Measurements from ENCODE around the gene SHROOM4.

Gene SHROOM4

DNA sequence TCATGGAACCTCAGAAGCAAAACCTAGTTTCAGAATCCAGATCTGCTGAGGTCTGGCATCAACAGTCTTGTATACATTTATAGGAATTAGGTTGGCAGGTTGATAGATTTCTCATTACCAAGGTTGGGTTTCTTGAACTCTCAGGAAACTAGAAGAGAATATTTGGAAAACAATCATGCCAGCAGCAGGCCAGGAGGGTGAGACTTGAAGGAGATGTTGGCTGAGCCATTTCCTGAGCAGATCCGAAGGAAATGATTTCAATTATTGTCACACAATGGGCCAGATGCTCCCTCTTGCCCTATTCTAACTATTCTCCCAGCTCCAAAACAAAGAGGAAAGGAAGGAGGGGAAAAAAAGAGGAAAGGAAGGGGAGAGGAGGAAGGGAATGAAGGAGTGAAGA lies 45.2 kb downstream of the SHROOM4 start:
- no peak for DNase-seq (ENCODE audit: extremely low read depth, low read depth)
- TF ChIP-seq, protein P1, sequence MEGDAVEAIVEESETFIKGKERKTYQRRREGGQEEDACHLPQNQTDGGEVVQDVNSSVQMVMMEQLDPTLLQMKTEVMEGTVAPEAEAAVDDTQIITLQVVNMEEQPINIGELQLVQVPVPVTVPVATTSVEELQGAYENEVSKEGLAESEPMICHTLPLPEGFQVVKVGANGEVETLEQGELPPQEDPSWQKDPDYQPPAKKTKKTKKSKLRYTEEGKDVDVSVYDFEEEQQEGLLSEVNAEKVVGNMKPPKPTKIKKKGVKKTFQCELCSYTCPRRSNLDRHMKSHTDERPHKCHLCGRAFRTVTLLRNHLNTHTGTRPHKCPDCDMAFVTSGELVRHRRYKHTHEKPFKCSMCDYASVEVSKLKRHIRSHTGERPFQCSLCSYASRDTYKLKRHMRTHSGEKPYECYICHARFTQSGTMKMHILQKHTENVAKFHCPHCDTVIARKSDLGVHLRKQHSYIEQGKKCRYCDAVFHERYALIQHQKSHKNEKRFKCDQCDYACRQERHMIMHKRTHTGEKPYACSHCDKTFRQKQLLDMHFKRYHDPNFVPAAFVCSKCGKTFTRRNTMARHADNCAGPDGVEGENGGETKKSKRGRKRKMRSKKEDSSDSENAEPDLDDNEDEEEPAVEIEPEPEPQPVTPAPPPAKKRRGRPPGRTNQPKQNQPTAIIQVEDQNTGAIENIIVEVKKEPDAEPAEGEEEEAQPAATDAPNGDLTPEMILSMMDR (IDR thresholded peaks at IDR 0.05; ENCODE audit: low read depth, low read length) = no peak

DNA sequence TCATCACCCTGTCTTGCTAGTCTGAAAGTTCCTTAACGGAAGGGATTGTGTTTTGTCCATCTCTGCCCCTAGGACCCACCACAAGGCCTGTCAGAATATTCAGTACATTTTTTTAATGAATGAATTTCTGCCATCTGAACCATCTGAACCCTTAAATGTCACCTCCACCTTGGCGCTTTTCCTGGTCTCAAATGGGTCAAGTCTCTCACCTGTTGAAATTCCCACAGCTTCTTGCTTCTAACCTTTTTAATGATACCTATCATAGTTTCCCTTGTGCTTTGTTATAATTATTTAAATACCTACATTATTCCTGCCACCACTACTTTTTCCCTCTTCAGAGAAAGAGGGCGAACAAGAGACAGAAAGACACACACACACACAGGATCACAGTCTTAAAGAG lies 48.0 kb downstream of the SHROOM4 start:
- TF ChIP-seq, protein P1 (IDR thresholded peaks at IDR 0.05; ENCODE audit: low read depth, low read length) = no peak
- DNase-seq (ENCODE audit: extremely low read depth, low read depth) = no peak

DNA sequence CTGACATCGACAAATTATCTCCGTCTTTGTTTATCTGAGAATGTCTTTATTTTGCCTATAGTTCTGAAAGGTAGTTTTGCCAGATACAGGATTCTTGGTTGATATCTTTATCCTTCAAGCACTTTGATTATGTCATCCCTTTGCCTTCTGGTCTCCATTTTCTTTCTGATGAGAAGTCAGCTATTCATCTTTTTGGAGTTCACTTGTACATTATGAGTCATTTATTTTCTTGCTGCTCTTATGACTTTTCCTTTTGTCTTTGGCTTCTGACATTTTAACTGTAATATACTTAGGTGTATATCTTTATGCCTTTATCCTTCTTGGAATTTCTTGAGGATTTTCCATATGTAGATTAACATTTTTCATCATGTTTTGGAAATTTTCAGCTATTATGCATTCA lies 51.4 kb downstream of the SHROOM4 start:
- no peak for DNase-seq (ENCODE audit: extremely low read depth, low read depth)
- TF ChIP-seq, protein P1 (IDR thresholded peaks at IDR 0.05; ENCODE audit: low read depth, low read length) = no peak

DNA sequence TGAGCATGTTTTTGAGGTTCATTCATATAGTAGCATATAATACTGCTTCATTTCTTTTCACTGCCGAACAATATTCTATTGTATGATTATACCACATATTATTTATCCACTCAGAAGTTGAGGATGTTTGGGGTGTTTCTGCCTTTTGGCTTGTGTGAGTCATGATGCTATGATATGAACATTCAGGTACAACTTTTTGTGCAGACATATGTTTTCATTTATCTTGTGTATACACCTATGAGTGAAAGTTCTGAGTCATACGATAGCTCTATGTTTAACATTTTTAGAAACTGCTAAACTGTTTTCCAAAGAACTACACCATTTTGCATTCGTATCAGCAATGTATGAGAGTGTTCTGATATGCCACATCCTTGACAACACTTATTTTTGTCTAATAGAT lies 57.7 kb downstream of the SHROOM4 start:
- no peak for DNase-seq (ENCODE audit: extremely low read depth, low read depth)
- TF ChIP-seq, protein P1 (IDR thresholded peaks at IDR 0.05; ENCODE audit: low read depth, low read length) = no peak

DNA sequence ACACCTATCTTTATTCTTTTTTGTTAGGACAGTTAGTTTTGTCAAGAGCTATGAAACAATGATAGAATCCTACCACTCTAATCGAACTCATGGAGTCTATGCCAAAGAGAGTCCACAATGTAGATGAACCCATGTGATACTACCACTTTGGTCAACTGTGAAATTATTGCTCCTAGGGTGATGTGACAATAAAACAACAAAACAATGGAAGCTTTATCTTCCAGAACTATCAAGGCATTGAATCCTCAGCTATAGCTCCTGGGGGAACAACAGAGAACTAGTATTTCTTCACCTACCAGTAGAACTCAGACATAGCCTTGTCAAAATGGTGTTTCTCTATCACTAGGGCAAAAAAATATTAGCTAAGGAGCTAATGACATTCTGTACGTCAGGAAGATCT lies 62.9 kb downstream of the SHROOM4 start:
- TF ChIP-seq, protein P1 (IDR thresholded peaks at IDR 0.05; ENCODE audit: low read depth, low read length) = no peak
- no peak for DNase-seq (ENCODE audit: extremely low read depth, low read depth)

DNA sequence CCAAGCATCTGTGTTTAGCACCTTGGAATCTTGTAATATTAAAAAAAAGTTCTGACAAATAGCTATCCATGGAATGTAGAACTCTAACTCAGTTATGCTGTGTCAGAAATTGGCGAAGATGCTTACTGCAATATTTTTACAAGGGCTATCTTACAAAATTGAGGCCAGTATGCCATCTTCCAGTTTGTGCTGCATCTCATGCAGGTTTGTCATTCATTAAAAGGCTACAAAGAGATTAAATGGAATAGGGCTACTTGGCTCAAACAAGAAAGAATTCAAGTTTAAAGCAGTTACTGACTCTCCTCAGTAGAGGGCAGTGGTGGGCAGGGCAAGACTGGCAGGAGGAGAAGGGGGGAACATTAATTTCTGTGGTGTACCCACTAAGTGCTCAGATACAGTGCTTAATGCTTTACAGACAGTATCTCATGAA lies 66.5 kb downstream of the SHROOM4 start:
- TF ChIP-seq, protein P1 (IDR thresholded peaks at IDR 0.05; ENCODE audit: low read depth, low read length) = peak; percentile 71
- peak; percentile 1 for DNase-seq (ENCODE audit: extremely low read depth, low read depth)

DNA sequence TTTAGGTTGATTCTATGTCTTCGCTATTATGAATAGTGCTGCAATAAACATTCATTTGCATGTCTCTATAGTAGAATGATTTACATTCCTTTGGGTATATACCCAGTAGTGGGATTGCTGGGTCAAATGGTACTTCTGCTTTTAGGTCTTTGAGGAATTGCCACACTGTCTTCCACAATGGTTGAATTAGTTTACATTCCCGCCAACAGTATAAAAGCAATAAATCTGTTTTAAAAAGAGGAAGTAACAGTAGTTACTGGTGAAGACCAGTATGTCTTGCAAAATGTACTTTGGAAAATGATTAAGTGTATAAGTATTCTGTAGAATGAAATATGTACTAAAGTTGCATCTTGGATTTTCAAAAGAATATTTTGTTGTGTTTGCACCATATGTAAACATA lies 77.3 kb downstream of the SHROOM4 start:
- TF ChIP-seq, protein P1 (IDR thresholded peaks at IDR 0.05; ENCODE audit: low read depth, low read length) = no peak
- DNase-seq (ENCODE audit: extremely low read depth, low read depth) = no peak

Measured in AG09319 (cell line).